Stimulated activated naive CD8-positive, alpha-beta T cell treated with anti-CD3 and anti-CD28 coated beads, Interleukin-15, amount 100 ng/mL, for 72 hours (primary cell): ENCODE measurements around the gene SLC16A5.
"Not testable (repeated sequence)": the region's sequence is repeated elsewhere in the genome, so short reads cannot be mapped to it uniquely, and the experiment has no call there.

Source experiments
- ATAC-seq: fragments of 150-1000 bp; cut with Tn5 transposase; 2 replicates; pipeline ENCODE4 v1.10.0; 2021; ENCODE audit warnings: mild to moderate bottlenecking, moderate library complexity
- DNase-seq, 2 donors: peaks; one replicate each; pipeline ENCODE4 v3.0.0; 2021 to 2022
- H3K27ac Mint-ChIP-seq, 2 donors: one replicate each; pipeline ENCODE4 v1.8.0; 2022; ENCODE audit warnings: mild to moderate bottlenecking in 2 of 2, mixed read lengths in 2 of 2, moderate library complexity in 2 of 2
- H3K27me3 Mint-ChIP-seq: one replicate; pipeline ENCODE4 v1.8.0; 2022; ENCODE audit warnings: mixed read lengths
- H3K4me1 Mint-ChIP-seq: one replicate; pipeline ENCODE4 v1.8.0; 2022; ENCODE audit warnings: mild to moderate bottlenecking, mixed read lengths
- H3K4me3 Mint-ChIP-seq, 2 donors: one replicate each; pipeline ENCODE4 v1.8.0; 2022; ENCODE audit warnings: mild to moderate bottlenecking in 2 of 2, mixed read lengths in 2 of 2, moderate library complexity in 1 of 2
- H3K9me3 Mint-ChIP-seq, 2 donors: one replicate each; pipeline ENCODE4 v1.8.0; 2022; ENCODE audit warnings: mixed read lengths in 2 of 2

Gene SLC16A5, protein sequence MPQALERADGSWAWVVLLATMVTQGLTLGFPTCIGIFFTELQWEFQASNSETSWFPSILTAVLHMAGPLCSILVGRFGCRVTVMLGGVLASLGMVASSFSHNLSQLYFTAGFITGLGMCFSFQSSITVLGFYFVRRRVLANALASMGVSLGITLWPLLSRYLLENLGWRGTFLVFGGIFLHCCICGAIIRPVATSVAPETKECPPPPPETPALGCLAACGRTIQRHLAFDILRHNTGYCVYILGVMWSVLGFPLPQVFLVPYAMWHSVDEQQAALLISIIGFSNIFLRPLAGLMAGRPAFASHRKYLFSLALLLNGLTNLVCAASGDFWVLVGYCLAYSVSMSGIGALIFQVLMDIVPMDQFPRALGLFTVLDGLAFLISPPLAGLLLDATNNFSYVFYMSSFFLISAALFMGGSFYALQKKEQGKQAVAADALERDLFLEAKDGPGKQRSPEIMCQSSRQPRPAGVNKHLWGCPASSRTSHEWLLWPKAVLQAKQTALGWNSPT

DNA sequence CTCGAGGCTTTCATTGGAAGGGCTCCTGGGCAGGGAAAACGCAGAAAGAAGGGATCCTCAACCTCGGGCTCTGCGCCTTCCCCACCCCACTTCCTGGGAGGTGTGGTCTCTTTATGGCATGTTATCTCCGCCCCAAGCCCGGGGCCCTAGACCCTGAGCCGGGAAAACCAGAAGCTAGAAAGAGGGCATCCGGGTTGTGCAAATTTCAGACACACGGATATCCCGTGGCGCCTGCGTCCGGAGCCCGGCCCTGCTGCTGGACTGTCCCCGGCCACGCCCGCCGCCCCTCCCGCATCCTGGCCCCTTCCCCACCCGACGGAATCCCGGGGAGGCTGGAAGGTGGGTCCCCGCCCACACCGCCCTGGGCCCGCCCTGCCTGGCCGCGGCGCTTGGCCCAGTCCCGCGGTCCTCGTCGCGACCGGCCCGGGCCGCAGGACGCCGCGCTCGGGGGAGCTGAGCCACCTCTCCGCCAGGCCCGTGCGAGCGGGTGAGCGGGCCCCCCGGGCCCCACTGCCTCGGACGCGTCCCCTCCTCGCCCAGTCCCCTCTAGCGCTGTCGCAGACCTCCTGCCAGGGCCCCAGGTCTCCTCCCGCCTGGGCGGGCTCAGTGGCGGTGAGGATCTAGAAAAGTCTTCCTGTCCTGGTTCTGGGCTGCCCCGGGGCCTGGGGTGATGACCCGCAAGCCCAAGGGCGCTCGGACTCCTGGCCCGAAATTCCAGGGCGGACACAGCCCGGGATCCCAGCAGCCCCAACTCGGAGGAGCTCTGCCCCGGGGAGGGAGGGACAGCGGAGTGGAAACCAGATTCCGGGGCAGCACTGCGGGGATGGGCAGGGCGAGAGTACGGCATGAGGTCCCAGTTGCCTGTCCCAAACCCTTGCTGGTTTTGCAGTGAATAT lies at the start of gene SLC16A5:
Gene SLC16A5, plus strand, starts transcription at position 397 of the 896 bp plus-strand sequence. CDS start 5,683 bp downstream, outside the sequence.
- peak within 1 kb of the TSS; percentile 85 to 97 for H3K27ac Mint-ChIP-seq
- peak; percentile 39 for DNase-seq
- peak; percentile 75 for ATAC-seq

DNA sequence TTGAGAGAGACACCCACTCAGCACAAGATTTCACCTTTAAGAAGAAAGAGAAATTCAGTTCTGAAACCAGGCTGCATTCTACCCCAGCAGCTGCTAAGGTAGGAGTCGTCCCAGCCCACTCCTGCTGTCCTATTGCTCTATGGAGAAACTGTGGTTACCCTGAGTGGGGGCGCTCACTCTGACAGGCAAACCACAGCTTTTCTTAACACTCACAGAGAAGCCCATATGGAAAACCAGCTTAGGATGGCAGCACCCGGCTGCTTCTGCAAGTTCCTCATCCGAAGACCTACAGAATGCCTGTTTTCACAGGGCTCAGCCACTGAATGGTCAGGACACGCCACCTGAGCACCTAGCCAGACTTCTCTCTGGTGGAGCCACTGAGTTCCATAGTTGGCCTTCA lies 48.5 kb upstream of the SLC16A5 start:
- no peak for DNase-seq
- peaks cover 41% of the 10 kb centered on the region for H3K4me1 Mint-ChIP-seq
- no peak for ATAC-seq
- no peak overlapping the region for H3K4me3 Mint-ChIP-seq
- no peaks in the 10 kb centered on the region for H3K9me3 Mint-ChIP-seq
- H3K27ac Mint-ChIP-seq: no peak overlapping the region
- no peaks in the 10 kb centered on the region for H3K27me3 Mint-ChIP-seq

More for the DNA sequence above, at the start of gene SLC16A5:
- Mint-ChIP-seq H3K27me3 (no peaks in the 10 kb centered on the region), H3K4me3 (peak within 1 kb of the TSS; percentile 85 to 88), H3K4me1 (peaks cover 53% of the 10 kb centered on the region), H3K9me3 (no peaks in the 10 kb centered on the region)

DNA sequence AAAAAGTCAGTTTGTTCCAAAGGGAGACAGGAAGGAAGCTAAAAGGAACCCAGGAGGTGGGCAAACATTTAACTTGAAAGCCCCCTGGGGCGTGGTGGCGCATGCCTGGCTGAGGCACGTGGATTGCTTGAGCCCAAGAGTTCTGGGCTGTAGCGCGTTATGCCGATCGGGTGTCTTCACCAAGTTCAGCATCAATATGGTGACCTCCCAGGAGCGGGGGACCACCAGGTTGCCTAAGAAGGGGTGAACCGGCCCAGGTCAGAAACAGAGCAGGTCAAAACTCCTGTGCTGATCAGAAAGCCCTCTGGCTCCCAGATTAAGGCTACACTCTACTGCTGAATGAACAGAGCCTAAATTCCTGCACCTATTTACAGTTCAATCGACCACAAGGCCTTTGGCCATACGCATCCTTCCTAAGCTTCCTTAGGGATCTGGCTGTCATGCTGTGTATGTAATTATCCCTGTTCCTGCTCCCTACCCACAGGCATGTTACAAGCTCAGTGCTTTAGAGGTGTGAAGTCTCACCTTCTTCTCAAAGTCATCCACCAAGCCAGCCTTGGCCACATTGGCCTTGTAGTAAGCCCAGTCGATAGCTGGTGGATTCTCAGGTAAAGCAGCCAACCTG lies 46.0 kb upstream of the SLC16A5 start:
- Mint-ChIP-seq H3K27ac (no peak overlapping the region), H3K27me3 (no peaks in the 10 kb centered on the region), H3K9me3 (no peaks in the 10 kb centered on the region), H3K4me3 (no peak overlapping the region), H3K4me1 (peaks cover 35% of the 10 kb centered on the region)
- ATAC-seq (no peak), DNase-seq (no peak)

DNA sequence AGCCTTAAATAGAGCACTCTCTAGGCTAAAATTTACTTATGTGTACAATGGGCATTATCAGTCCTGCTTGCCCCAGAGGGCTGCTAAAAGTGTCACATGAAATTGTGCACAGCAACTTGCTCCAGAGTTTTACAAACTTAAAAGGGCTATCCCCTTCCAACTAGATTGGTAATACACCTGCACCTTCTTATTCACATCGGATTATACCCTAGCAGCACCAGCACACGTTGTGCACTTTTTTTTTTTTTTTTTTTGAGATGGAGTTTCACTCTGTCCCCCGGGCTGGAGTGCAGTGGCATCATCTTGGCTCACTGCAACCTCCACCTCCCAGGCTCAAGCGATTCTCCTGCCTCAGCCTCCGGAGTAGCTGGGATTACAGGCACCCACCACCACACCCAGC lies 44.0 kb upstream of the SLC16A5 start:
- not testable (repeated sequence) for H3K27me3 Mint-ChIP-seq, ATAC-seq, H3K27ac Mint-ChIP-seq, H3K9me3 Mint-ChIP-seq, DNase-seq, H3K4me3 Mint-ChIP-seq
- H3K4me1 Mint-ChIP-seq: peaks cover 38% of the 10 kb centered on the region

DNA sequence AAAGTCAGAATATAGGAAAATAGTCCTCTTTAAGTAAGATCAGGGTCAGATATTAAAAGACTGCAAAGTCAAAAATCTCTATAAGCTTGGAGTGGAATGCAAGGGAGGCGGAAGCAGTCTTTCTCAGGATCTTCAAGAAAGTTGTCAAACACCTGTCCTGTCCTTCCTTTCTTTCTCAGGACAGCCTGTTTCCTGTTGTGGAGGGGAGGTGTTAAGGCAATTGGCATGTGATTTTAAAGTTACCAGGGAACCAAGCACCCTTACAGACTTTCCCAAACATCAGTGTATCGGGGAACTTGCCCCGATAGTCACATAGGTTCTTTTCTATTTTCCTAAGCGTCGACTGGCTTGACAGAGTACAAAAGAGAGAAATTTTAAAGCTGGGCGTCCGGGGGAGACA lies 43.0 kb upstream of the SLC16A5 start:
- Mint-ChIP-seq H3K27ac (peak overlapping the region in 1 of 2 donors; percentile 13), H3K4me3 (peak overlapping the region; percentile 25 to 39), H3K4me1 (peaks cover 41% of the 10 kb centered on the region), H3K9me3 (no peaks in the 10 kb centered on the region), H3K27me3 (no peaks in the 10 kb centered on the region)
- DNase-seq: no peak
- no peak for ATAC-seq

DNA sequence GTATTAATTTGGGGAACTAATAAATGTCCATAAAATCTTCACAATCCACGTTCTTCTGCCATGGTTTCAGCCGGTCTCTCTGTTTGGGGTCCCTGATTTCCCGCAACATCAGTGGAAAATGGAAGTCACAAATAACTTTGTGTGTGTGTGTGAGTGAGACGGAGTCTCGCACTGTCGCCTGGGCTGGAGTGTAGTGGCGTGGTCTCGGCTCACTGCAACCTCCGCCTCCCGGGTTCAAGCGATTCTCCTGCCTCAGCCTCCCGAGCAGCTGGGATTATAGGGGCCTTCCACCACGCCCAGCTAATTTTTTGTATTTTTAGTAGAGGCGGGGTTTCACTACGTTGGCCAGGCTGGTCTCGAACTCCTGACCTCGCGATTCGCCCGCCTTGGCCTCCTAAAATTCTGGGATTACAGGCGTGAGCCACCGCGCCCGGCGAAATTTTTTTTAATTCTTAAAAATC lies 41.8 kb upstream of the SLC16A5 start:
- not testable (repeated sequence) for H3K27me3 Mint-ChIP-seq, DNase-seq, ATAC-seq, H3K9me3 Mint-ChIP-seq
- peak overlapping the region; percentile 94 to 96 for H3K27ac Mint-ChIP-seq
- peak overlapping the region; percentile 99 for H3K4me3 Mint-ChIP-seq
- H3K4me1 Mint-ChIP-seq: peaks cover 41% of the 10 kb centered on the region

DNA sequence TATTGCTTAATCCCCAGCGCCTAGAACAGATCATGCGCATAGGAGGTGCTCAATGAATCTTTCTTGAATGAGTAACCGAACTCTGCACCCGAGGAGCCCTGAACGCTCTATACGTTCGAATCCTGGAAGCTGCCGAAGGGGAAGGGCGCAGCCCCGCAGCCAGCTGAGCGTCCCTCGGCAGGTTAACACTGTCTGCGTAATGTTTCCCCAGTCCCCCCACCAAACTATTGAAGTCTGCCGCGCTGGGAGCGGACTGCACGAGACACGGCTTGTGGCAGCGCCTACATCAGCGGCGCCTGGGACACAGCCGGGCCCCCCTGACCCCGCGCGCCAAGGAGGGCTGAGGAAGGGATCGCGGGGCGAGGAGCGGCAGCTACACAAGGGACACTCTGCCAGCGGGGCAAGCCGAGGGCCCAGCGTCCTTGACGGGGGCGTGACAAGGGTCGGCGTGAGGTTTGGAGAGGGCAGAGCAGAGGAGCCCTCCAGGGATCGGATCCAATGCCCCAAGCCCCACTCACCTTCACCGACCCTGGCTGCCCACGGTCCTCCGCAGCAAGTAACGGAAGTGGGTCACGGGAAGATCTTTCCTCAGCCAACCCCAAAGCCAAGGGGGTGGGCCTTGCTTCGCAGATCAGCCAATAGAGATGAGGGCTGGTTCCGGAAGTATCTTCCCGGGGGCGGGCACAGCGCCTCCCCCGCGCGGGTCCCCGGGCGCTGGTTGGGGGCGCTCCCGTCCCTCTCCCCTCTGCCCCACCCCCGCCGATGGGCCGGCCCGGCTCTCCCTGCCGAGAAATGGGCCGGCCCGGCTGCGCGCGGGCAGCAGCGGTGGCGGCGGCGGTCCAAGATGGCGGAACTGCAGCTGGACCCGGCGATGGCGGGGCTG lies 41.1 kb upstream of the SLC16A5 start, which contains the start of the genes ATP5PD and KCTD2:
Gene ATP5PD, minus strand, starts transcription at position 563 of the 883 bp plus-strand sequence. CDS start 4,319 bp downstream, outside the sequence.
Gene KCTD2, plus strand, starts transcription at position 819 of the 883 bp plus-strand sequence. Its CDS starts 26 bp downstream, at position 845.
- H3K27me3 Mint-ChIP-seq: no peaks in the 10 kb centered on the region
- peaks cover 41% of the 10 kb centered on the region for H3K4me1 Mint-ChIP-seq
- no peaks in the 10 kb centered on the region for H3K9me3 Mint-ChIP-seq
- H3K4me3 Mint-ChIP-seq: peak within 1 kb of the TSS; percentile 99
- ATAC-seq: peak; percentile 96
- peak; percentile 93 to 96 for DNase-seq
- peak within 1 kb of the TSS; percentile 96 for H3K27ac Mint-ChIP-seq

DNA sequence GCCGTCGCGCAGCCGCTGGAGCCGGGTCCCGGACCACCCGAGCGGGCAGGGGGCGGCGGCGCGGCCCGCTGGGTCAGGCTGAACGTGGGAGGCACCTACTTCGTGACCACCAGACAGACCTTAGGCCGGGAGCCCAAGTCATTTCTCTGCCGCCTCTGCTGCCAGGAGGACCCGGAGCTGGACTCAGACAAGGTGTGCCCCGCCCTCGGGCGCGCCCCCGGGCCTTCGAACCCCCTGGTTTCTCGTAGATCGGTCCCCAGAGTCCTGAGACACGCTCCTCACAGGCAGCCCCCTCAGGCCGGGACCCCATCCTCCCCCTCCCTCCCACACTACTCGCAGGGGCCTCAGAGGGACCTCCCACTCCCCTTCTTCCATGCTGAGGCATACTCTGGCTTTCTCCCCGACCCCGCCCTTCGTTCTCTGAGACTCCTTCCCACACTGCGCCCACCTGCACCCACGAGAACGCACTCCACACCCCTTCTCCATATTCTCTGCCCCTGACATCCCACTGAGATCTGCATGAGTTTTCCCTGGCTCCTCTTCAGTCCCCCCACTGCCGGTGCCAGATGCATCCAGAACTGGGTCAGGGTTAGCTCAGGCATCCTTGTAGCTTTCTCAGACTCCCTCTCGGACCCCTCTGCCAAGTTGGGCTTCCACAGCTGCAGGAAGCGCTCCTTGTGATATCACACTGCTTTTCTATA lies 40.2 kb upstream of the SLC16A5 start:
- Mint-ChIP-seq H3K27me3 (no peaks in the 10 kb centered on the region), H3K27ac (peak overlapping the region; percentile 96), H3K9me3 (no peaks in the 10 kb centered on the region), H3K4me3 (peak overlapping the region; percentile 92 to 99), H3K4me1 (peaks cover 41% of the 10 kb centered on the region)
- ATAC-seq (peak; percentile 18), DNase-seq (peak; percentile 40 to 43)

DNA sequence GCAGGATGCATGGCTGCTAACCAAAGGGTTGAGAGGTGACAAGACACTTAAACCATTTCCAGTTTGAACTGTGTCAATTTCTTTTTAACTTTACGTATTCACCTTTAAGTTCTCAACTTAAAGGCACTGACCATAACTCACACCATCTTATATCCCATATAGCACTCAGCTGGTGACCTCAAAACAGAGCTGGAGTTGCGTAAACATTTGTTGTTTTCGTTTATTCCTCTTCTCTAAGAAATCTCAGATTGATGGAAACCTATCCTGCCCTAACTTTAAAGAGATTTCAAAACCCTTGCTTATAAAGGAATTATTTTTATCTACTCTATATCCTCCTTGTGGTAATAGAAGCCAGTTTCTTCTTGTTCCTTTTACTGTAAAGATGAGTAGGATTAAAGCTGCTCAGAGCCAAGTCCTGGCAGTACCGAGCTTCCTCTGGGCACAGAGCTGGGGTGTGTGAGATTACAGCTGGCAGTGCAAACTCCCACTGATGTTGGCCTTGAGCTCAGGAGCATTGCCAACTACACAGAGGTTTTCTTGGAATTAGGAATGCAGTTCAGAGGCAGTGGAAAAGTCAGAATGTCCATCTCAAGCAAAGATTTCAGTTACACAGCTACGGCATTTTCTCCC lies 39.4 kb upstream of the SLC16A5 start:
- DNase-seq (no peak), ATAC-seq (no peak)
- Mint-ChIP-seq H3K4me3 (peak overlapping the region; percentile 92 to 99), H3K27ac (no peak overlapping the region), H3K27me3 (no peaks in the 10 kb centered on the region), H3K4me1 (peaks cover 41% of the 10 kb centered on the region), H3K9me3 (no peaks in the 10 kb centered on the region)

DNA sequence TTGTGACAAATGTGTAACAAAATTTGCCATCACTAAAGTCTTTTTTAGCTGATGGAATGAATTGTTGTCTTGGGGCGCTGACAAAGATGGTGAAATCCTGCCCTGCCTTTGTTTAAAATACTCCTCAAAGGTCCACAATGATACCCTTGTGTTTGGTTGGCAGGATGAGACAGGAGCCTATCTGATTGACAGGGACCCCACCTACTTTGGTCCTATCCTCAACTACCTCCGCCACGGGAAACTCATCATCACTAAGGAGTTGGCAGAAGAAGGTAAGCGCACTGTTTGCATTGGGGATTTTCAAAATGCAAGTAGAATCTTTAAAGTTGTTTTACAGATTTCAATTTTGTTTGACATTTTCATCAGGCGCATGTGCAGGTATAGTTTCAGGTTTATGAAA lies 38.7 kb upstream of the SLC16A5 start:
- Mint-ChIP-seq H3K4me1 (peaks cover 41% of the 10 kb centered on the region), H3K27ac (no peak overlapping the region), H3K27me3 (no peaks in the 10 kb centered on the region), H3K4me3 (no peak overlapping the region), H3K9me3 (no peaks in the 10 kb centered on the region)
- DNase-seq (no peak), ATAC-seq (no peak)

DNA sequence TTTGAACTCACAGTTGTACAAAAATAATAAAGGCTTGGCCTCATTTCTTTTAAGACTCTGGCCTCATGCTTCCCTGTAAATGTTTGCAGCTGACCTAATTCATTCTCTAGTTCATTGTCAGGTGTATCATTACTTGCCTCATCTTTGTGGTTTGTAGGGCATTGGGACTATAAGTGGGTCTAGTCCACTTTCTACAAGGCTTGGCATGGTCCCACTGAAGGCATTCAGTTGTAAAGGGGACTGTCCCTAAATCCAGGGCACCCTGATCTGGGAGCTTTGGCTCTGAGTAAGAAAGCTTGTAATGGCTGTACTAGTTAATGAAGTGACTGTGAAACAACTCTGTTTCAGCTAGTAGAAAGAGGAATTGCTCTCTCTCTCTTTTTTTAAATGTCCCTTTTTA lies 38.0 kb upstream of the SLC16A5 start:
- Mint-ChIP-seq H3K4me3 (no peak overlapping the region), H3K27me3 (no peaks in the 10 kb centered on the region), H3K9me3 (no peaks in the 10 kb centered on the region), H3K27ac (no peak overlapping the region), H3K4me1 (peaks cover 37% of the 10 kb centered on the region)
- DNase-seq (no peak), ATAC-seq (no peak)

DNA sequence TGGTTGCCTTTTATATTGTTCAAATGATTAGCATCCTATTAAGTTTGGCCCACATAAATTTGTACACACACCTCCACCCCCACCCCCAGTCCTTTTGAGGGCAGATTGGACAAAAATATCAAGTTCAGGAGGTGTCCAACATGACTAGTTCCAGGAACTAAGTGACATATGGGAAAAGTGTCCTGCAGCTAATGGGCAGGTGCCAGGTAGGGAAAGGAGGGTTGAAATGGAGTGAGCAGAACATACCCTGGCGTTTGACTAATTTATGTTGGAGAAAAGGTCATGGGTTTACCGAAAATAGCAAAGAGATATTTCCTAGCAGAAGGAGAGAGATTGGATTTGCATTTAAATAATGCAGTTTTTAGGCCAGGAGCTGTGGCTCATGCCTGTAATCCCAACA lies 35.8 kb upstream of the SLC16A5 start:
- H3K27ac Mint-ChIP-seq: no peak overlapping the region
- H3K27me3 Mint-ChIP-seq: no peaks in the 10 kb centered on the region
- H3K4me1 Mint-ChIP-seq: peaks cover 31% of the 10 kb centered on the region
- no peak for DNase-seq
- no peak for ATAC-seq
- H3K9me3 Mint-ChIP-seq: no peaks in the 10 kb centered on the region
- H3K4me3 Mint-ChIP-seq: no peak overlapping the region
